HG03103 (cell line): ENCODE data around the gene GIGYF2.

Source experiments
- ATAC-seq: cut with Tn5 transposase; IDR thresholded peaks from one replicate; pipeline ENCODE4 v1.9.1; 2021; ENCODE audit warnings: low read depth; ENCODE audit not compliant: unreplicated experiment

Gene GIGYF2

GRCh38 chr2:232860593-232861241 lies 163.6 kb downstream of the GIGYF2 start:
- ATAC-seq, result no peak

GRCh38 chr2:232861353-232861752 lies 164.2 kb downstream of the GIGYF2 start:
- no peak for ATAC-seq

GRCh38 chr2:232863996-232864395 lies 166.9 kb downstream of the GIGYF2 start:
- no peak for ATAC-seq

- no peak for ATAC-seq
Measured at GRCh38 chr2:232865165-232865564, 168.0 kb downstream of the GIGYF2 start.

- ATAC-seq, result no peak
Measured at GRCh38 chr2:232866104-232866503, 169.0 kb downstream of the GIGYF2 start.

- ATAC-seq, result no peak
Measured at GRCh38 chr2:232869138-232870017, 172.2 kb downstream of the GIGYF2 start.

GRCh38 chr2:232870018-232870765 lies 173.1 kb downstream of the GIGYF2 start, which contains the start of gene SNORC:
TSS of gene SNORC (plus strand) at chr2:232870264. CDS start at chr2:232870342, 78 bp downstream.
- ATAC-seq, result no peak

- ATAC-seq, result no peak
Measured at GRCh38 chr2:232870766-232871371, 173.7 kb downstream of the GIGYF2 start.

GRCh38 chr2:232871418-232871834 lies 174.3 kb downstream of the GIGYF2 start:
- ATAC-seq, result no peak

- no peak for ATAC-seq
Measured at GRCh38 chr2:232871835-232872736, 175.0 kb downstream of the GIGYF2 start.

GRCh38 chr2:232872826-232873225 lies 175.7 kb downstream of the GIGYF2 start:
- no peak for ATAC-seq

GRCh38 chr2:232873292-232873908 lies 176.3 kb downstream of the GIGYF2 start:
- ATAC-seq, result no peak

GRCh38 chr2:232873909-232874641 lies 176.9 kb downstream of the GIGYF2 start:
- ATAC-seq, result no peak

- no peak for ATAC-seq
Measured at GRCh38 chr2:232874677-232875223, 177.6 kb downstream of the GIGYF2 start.

GRCh38 chr2:232875256-232876121 lies 178.4 kb downstream of the GIGYF2 start:
- no peak for ATAC-seq

GRCh38 chr2:232876161-232876977 lies 179.2 kb downstream of the GIGYF2 start:
- ATAC-seq, result no peak
